ENCODE data around the gene B3GNT8.
"Not testable (repeated sequence)": the region's sequence is repeated elsewhere in the genome, so short reads cannot be mapped to it uniquely, and the experiment has no call there.

Gene B3GNT8

DNA sequence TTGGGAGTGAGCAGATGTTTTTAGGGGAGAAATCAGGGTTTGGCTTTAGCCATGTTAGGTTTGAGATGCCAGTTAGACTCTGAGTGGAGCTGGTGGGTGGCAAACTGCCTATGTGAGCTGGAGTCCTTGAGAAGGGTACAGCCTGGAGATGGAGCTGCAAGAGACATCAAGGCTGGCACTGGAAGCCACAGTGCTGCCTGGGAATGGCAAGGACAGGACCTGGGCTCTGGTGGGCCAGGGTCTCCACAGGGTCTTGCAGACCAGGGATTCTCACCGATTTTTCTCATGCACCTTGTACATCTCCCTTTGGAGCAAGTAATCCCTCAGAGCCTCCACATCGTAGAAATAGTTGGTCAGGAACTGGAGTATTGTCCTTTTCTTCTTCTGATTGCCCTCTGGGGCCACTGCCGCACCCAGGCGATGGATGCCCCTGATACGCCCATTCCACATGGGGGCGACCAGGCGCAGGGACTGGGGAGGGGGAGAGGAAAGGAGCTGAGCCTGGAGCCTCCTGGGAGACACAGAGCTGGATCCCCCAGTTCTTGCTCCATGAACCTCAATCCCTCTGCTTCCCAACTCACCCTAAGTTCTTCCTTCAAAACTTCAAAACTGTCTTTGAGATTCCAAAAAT, 10.9 kb upstream of the B3GNT8 start:
- no peak for DNase-seq (ENCODE audit: low spot score)

DNA sequence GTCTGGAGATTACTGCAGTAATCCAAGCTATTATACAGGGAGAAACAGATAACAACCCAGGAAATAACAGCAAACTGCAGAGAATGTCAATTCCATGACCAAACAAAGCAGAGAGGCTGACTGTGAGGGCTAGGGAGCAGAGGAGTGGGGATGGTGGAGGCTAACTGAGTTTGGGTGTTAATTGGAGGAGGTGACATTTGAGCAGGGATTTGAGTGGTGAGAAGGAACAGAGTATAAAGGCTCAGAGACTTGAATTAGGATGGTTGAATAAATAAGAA, 9.4 kb upstream of the B3GNT8 start:
- DNase-seq (ENCODE audit: low spot score): no peak

DNA sequence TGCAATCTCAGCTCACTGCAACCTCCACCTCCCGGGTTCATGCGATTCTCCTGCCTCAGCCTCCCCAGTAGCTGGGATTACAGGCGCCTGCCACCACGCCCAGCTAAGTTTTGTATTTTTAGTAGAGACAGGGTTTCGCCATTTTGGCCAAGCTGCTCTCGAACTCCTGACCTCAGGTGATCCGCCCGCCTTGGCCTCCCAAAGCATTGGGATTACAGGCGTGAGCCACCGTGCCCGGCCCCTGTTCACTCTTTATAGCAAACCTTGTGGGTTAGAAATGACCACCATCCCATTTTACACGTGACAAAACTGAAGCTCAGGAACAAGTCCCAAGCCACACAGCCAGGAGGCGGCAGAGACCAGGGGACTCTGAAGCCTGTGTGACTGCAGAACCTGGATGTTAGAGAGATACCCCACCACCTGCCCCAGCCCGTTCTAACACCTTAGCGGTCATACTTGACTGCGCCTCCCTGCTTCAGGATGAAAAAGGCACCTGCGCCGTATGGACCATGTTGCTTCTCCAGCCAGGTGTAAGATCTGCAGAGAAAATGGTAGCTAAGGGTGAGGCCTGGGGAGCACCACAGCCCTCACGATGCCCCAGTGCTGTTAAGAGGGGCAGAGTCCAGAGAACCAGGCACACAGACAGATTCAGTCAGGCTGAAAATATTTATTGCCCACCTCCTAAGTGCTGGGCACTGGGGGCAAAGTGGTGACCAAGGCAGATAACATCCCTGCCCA, 8.9 kb upstream of the B3GNT8 start:
- no peak for DNase-seq (ENCODE audit: low spot score)

DNA sequence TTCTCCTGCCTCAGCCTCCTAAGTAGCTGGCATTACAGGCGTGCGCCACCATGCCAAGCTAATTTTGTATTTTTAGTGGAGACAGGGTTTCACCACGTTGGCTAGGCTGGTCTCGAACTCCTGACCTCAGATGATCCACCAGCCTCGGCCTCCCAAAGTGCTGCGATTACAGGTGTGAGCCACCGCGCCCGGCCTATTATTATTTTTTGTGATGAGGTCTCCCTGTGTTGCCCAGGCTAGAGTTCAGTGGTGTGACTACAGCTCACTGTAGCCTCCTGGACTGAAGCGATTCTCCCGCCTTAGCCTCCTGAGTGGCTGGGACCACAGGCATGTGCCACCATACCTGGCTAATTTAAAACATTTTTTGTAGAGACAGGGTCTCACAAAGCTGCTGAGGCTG, 8.2 kb upstream of the B3GNT8 start:
- not testable (repeated sequence) for DNase-seq (ENCODE audit: low spot score)

DNA sequence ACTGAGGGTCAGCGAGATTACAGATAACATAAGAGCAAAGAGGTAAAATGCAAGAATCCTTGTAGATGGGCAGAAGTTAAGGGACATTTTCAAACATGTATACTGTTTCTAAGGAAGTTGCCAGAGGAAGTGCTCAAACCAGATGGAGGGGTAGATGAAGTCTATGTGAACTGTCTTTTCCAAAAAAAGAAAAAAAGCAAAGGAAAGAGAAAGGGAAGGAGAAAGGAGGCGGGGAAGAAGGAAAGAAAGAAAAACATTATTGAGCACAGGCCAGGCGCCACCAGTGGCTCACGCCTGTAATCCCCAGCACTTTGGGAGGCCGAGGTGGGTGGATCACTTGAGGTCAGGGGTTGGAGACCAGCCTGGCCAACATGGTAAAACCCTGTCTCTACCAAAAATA, 7.3 kb upstream of the B3GNT8 start:
- no peak for DNase-seq (ENCODE audit: low spot score)

DNA sequence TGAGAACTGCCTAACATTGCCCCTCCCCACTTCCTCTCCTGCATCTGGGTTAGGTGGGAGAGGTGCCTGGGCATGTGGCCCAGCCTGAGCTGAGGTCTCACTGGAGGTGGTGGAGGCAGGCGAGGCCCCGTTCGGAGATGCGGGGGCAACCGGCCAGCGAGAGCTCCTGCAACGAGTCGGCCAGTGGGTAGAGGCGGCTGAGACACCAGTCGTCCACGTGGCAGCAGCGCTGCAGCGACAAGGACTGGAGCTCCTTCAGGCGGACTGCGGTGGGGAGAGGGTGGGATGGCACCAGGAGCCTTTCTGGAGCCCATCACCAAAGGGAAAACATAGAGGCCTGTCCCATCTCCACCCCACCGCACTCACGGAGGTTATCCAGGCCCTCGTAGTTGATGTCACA, 6.0 kb upstream of the B3GNT8 start:
- DNase-seq (ENCODE audit: low spot score): no peak

DNA sequence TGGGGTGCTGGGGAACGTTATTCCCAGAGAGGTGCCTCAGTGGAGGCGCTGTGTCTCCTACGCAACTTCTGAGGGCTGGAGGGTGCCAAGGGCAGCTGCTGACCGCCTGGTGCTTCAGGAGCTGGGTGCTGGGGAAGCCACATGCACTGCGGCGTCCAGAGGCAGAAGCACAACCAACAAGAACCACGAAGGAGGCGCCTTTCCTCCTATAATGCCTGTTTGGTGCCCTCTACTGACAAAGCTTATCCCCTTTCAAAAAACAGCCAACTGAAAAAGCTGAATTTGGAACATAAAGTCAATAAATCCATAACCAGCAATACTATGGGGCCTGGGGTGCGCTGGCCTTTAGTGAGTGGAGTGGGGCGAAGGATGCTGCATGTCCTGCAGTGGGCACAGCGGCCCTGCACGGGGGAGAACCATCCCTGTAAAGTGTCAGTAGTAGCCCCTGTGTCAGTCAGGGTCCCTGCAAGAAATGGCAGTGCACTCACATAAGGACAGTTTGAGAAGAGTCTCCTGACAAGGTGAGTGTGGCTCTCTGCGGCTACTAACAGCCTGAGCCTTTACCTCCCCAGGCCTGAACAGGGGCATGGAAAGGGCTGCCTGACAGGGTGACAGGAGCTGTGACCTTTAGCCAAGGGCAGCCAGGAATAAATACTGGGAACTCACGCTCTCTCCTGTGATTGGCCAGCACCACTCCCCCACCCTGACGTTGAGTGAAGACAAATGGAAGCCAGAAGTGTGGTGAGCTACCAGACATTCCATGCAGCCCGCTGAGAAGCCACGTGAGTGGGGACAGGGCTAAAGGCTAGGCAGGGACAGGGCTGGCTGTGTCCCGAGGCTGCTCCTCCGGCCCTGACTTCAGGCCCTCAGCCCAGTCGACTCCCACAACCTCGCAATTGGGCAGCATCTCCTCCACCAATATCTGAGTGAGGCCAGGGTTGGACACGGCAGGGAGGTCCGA, 4.5 kb upstream of the B3GNT8 start:
- no peak for DNase-seq (ENCODE audit: low spot score)

DNA sequence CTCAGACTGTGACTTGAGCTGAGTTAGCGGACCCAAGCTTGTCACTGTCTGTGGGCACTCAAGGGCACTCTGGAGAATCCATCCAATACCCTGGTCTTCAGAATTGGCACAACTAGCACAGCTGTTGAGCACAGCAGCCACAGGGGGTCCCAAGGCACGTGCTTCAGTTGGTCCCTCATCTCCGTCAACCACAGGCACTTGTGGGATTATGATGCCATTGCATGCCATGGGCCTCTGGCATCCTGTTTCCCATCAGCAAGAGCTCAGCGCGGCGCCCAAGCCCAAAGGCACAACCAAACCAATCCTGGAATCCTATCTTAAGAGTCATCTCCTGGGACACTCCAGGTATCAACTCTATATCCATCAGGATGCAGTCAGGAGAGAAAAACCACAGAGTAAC, 3.7 kb upstream of the B3GNT8 start:
- no peak for DNase-seq (ENCODE audit: low spot score)

DNA sequence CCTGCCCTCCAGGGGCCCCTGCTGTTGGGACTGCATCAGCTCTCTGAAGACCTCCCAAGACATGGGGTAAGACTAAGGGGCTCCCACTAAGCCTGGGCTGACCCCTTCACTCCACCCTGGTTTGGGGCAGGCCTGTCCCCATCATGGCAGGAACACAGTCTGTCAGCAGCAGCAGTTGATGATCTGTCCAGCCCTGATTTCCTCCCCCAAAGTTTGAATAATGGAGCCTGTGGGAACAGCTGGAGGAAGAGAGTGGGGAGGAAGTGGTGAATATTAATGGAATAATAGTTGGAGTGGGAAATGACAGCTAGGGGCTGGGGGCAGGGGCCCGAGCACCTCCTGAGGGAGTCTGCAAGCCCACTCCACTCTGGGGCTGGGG, 1.3 kb upstream of the B3GNT8 start:
- DNase-seq (ENCODE audit: low spot score): no peak

DNA sequence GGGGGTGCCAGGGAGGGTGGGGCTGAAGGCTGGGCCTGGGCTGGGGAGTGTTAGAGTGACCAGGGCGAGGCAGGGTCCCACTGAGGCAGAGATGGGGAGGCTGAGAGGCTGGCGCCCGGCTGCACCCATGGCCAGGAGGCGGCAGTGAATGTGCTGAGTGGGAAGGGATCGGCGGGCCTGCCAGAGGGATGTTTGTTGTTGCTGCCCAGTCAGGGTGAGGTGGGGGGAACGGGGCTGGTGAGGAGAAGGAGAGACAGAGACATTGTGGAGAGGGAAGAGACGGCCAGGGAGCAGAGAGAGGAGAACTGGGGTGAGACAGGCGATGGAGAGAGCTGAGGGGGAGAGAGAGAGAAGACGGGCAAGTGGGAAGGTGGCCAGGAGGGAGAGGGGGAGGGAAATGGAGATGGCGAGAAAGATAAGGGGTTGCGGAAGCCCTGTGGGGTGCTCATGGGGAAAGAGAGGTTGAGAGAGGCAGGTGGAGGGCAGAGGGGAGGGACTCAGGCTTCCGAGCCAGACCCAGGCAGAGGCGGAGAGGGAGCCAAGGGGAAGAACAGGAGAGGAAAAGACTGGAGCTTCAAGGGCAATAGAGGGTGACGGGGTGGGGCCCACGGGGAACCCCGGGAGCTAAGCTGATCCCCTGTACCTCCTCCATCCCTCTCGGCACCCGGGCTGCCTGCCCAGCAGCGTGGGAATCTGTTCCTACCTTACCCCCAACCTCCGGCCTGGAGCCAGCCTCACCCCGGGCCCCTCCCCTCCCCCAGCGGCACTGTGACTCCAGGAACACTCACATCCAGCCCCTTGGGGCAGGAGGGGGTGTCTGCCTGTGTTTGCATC, 690 bp upstream of the B3GNT8 start:
- no peak for DNase-seq (ENCODE audit: low spot score)

DNA sequence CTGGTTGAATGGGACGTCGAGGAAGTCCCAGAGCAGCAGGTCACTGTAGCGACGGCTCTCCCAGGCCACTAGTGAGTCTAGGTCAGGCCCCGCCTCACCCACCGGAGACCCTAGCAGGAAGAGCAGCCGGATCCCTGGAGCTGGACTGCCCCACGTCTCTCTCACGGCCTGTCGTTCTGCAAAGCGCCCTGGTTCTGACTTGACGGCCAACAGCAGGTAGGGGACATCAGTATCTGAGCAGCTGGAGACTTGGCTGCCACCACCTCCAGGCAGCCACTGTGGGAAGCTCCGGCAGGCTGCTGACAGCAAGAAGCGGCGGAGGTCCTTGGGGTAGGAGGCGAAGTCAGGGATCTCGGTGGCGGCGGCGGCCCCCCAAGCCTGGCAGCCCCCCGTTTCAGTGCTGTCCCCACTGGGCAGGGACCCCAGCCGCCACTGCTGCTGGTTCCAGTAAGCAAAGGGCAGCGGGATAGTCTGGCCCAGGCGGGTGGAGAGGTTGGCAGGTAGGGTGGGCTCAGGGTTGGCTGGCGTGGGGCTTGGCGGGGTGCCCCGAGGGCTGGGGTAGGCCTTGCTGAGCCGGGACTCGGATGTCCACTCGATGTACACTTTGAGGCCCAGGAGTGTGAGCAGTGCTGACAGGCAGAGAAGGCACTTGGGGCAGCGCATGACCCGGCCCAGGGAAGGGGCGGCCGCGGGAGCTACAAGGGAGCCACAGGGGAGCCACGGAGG, 895 bp downstream of the B3GNT8 start:
- no peak for DNase-seq (ENCODE audit: low spot score)

DNA sequence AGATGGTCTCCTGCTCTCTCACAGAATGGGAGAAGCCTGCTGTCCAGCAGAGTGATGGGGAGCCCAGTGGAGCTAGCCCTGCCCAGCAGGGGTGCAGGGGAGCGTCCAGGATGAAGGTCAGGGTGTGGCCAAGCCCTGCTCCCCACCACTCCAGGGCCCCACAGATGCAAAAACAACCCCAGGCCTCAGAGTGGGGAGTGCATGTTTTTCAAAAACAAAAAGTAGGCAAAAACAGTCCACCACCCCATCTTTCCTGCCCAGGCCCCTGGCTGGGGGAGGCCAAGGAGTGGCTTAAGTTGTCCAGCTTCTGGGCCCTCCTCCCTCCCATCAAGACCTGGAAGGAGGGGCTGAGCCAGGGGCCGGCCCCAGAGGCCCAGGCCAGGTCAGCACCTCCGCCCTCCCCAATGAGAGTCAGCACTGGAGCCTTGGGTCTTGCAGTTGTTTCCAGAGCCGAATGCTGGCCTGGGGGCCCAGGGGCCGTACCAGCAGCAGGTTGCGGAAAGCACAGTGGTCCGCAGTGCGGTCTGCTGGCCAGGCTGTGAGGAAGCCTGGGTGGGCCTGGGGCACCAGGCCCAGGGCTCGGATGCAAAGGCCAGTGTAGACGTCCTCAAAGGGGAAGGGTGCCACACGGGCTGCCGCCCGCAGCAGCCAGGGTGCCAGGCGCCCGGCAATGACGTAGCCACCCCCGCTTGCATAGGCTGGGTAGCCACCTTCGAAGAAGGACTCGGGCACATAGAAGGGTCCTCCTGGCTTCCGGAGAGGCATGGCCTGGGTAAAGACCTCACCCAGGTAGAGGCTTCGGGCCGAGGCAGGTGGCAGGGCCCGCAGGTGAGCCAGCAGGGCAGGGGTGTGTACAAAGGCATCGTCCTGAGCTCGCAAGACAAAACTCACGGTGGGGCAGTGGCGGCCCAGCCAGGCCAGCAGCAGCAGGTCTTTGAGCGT, 1.7 kb downstream of the B3GNT8 start:
- no peak for DNase-seq (ENCODE audit: low spot score)

DNA sequence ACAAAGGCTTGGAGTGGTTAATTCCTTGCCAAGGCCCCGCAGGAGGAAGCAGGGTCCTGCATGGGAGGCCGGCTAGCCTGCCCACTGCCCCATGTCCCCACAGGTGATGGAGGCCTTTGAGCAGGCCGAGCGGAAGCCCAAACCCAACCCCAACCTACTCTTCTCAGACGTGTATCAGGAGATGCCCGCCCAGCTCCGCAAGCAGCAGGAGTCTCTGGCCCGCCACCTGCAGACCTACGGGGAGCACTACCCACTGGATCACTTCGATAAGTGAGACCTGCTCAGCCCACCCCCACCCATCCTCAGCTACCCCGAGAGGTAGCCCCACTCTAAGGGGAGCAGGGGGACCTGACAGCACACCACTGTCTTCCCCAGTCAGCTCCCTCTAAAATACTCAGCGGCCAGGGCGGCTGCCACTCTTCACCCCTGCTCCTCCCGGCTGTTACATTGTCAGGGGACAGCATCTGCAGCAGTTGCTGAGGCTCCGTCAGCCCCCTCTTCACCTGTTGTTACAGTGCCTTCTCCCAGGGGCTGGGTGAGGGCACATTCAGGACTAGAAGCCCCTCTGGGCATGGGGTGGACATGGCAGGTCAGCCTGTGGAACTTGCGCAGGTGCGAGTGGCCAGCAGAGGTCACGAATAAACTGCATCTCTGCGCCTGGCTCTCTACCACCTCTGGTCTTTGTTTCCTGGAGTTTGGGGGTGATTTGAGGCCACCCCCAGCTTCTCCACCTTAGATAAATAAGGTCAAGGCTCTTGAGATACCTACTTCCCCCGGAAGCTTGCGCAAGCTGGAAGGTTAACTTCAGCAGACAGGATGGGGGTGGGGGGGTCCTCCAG, 2.6 kb downstream of the B3GNT8 start:
- no peak for DNase-seq (ENCODE audit: low spot score)

DNA sequence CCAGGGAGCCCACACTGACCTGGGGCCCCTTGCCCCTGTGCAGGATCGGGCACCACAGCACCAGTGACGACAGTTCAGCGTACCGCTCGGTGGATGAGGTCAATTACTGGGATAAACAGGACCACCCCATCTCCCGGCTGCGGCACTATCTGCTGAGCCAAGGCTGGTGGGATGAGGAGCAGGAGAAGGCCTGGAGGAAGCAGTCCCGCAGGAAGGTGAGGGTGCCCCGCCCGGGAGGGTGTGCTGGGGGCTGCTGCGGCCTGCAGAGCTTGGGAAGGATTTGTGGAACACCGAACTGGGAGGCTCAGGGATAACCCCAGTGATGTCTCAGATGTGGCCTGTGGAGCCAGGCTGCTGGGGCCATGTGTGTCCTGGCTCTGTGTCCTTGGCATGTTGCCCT, 4.2 kb downstream of the B3GNT8 start:
- DNase-seq (ENCODE audit: low spot score): no peak

DNA sequence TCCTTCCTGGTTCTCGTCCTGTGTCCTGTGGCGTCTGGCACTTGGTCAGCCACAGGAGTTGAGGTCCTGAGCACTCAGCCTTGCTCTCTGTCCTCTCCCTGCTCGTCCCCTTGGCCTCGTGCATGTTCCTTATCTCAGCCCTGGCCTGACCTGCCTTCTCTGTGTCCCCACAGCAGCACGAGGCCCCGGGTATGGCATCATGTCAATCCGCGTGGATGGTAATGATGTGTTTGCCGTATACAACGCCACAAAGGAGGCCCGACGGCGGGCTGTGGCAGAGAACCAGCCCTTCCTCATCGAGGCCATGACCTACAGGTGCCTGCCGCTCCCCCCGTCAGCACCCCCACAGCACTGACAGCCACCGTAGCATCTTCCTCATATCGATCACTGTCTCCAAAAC, 4.7 kb downstream of the B3GNT8 start:
- no peak for DNase-seq (ENCODE audit: low spot score)

DNA sequence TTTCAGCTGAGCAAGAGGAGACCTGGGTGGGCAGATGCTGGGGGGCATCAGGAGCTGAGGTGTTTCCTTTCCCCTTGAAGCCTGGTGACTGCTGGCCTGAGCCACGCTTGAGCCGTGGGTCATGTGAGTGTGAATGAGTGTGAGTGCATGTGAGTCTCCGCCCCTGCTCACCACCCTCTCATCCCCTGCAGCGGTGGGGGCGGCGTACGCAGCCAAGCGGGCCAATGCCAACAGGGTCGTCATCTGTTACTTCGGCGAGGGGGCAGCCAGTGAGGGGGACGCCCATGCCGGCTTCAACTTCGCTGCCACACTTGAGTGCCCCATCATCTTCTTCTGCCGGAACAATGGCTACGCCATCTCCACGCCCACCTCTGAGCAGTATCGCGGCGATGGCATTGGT, 5.2 kb downstream of the B3GNT8 start:
- DNase-seq (ENCODE audit: low spot score): no peak

DNA sequence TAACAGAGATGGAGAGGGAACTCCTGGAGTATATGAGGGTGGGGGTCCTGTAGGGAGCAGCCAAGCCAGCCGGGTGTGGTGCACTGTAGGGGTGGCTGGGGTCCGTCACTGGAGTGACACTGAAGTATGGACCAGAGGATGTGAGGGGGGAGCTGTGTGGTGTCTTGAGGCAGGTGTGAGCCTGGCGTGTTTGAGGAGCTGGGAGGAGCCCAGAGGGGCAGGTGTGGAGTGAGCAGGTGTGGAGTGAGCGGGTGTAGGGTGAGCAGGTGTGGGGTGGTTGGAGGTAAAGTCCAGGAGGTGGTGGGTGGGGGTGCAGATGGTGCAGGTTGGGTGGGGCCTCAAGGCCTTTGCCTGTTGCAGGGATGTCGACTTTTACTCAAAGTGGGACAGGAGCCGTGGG, 5.9 kb downstream of the B3GNT8 start:
- DNase-seq (ENCODE audit: low spot score): no peak

DNA sequence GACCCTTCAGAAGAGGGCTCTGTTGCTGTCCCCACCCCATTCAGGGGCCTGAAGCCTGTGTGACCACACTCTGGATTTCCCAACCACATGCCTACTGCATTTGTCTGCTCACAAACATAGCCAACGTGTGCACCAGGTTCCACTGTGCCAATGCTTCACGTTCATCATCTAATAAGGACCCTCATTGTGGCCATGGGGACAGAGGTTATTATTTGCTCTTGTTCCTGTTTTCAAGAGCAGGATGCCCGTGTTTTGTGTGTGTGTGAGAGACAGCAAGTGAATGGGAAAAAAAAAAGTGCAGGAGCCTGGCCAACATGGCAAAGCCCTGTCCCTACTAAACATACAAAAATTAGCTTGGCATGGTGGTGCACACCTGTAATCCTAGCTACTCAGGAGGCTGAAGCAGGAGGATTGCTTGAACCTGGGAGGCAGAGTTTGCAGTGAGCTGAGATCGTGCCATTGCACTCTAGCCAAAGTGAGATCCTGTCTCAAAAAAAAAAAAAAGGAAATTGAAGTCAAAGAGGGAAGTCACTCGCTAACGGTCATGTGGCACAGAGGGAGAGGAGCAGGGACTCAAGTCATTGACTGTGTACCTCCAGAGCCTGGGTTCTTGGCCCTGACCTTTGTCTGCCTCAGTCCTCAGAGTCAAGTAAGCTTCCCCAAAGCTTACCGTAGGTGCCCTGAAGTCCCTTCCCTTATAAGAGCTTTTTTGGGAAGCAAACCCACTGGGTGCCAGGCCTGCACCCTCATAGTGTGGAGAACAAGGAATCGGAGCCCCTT, 6.9 kb downstream of the B3GNT8 start:
- DNase-seq (ENCODE audit: low spot score): no peak

DNA sequence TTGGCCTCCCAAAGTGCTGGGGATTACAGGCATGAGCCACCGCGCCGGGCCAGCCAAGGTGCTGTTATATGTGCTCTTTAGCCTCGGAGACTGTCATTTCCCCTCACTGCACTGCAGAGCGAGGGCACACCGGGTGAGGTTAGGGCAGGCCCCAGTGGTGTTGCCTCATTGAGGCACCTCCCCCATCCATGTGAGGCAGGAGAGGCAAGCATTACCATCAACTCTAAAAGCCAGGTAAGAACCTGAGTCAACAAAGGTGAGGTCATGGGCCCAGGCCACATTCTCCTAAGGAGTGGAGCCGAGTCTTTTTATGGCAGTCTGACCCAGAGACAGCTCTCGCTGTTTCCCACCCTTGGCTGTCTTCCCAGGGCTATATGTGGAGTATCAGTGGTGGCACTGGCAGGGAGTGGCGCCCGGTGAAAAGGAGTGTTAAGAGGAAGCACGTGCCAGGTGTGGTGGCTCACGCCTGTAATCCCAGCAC, 10.9 kb downstream of the B3GNT8 start:
- DNase-seq (ENCODE audit: low spot score): no peak
